Brain microvascular endothelial cell (primary cell): Measurements from ENCODE around the gene CLEC16A.

Experiments used
- DNase-seq: peaks from one replicate; pipeline ENCODE4 v3.0.0-alpha.2; 2020
- H3K27ac ChIP-seq: fragments of 250-450 bp; sonication (Bioruptor Pico); 2 replicates; pipeline ENCODE4 v1.5.1; 2020; ENCODE audit warnings: mild to moderate bottlenecking, moderate library complexity
- H3K27me3 ChIP-seq: fragments of 250-450 bp; sonication (Bioruptor Pico); replicated peaks from 2 replicates; pipeline ENCODE4 v1.5.1; 2020; ENCODE audit warnings: mild to moderate bottlenecking
- H3K36me3 ChIP-seq: fragments of 250-450 bp; sonication (Bioruptor Pico); replicated peaks from 2 replicates; pipeline ENCODE4 v1.5.1; 2020; ENCODE audit warnings: mild to moderate bottlenecking
- H3K4me3 ChIP-seq: 2 replicates; pipeline ENCODE4 v1.5.1; 2011; ENCODE audit warnings: low read depth, mild to moderate bottlenecking, control low read depth, low read length, moderate library complexity
- CTCF ChIP-seq: IDR thresholded peaks from 2 replicates; pipeline ENCODE4 v1.5.1; 2011; ENCODE audit warnings: low read depth, mild to moderate bottlenecking, moderate library complexity, low read length, control low read depth, inconsistent platforms; ENCODE audit errors: missing control alignments
- in situ Hi-C: cut with HindIII; loops from 2 replicates; pipeline ENCODE4 v1.10.0; 2017; ENCODE audit warnings: low sequenced_read_pairs, low pct_ligation_motif_present

The CLEC16A gene

GRCh38 chr16:10902999-10903398, 41.4 kb upstream of the CLEC16A start:
- no peaks in the 10 kb centered on the region for H3K36me3 ChIP-seq
- no peak overlapping the region for H3K27ac ChIP-seq
- DNase-seq = no peak
- no peak for TF ChIP-seq CTCF
- in situ Hi-C loops = no loop called here
- no peaks in the 10 kb centered on the region for H3K27me3 ChIP-seq
- no peak overlapping the region for H3K4me3 ChIP-seq

- Histone ChIP-seq H3K36me3 (no peaks in the 10 kb centered on the region), H3K27ac (no peak overlapping the region), H3K27me3 (no peaks in the 10 kb centered on the region), H3K4me3 (no peak overlapping the region)
- TF ChIP-seq CTCF = no peak
- DNase-seq = no peak
- in situ Hi-C loops = no loop called here
Measured at GRCh38 chr16:10906482-10906881, 37.9 kb upstream of the CLEC16A start.

GRCh38 chr16:10906914-10907756, 37.2 kb upstream of the CLEC16A start:
- Histone ChIP-seq H3K27me3 (no peaks in the 10 kb centered on the region), H3K4me3 (no peak overlapping the region), H3K36me3 (no peaks in the 10 kb centered on the region), H3K27ac (no peak overlapping the region)
- TF ChIP-seq CTCF = no peak
- no peak for DNase-seq
- in situ Hi-C loops = no loop called here

- no peaks in the 10 kb centered on the region for H3K27me3 ChIP-seq
- no peak overlapping the region for H3K4me3 ChIP-seq
- H3K36me3 ChIP-seq = no peaks in the 10 kb centered on the region
- DNase-seq = no peak
- in situ Hi-C loops = no loop called here
- H3K27ac ChIP-seq = no peak overlapping the region
- no peak for TF ChIP-seq CTCF
Measured at GRCh38 chr16:10907757-10908045, 36.7 kb upstream of the CLEC16A start.

- DNase-seq = no peak
- Histone ChIP-seq H3K36me3 (no peaks in the 10 kb centered on the region), H3K4me3 (no peak overlapping the region), H3K27me3 (no peaks in the 10 kb centered on the region), H3K27ac (no peak overlapping the region)
- TF ChIP-seq CTCF = no peak
- in situ Hi-C loops = no loop called here
Measured at GRCh38 chr16:10911267-10911666, 33.1 kb upstream of the CLEC16A start.

GRCh38 chr16:10916534-10916933, 27.8 kb upstream of the CLEC16A start:
- no peak overlapping the region for H3K4me3 ChIP-seq
- TF ChIP-seq CTCF = no peak
- no peaks in the 10 kb centered on the region for H3K27me3 ChIP-seq
- no peaks in the 10 kb centered on the region for H3K36me3 ChIP-seq
- H3K27ac ChIP-seq = no peak overlapping the region
- in situ Hi-C loops = no loop called here
- DNase-seq = no peak
